ENCODE results near the gene UBE2J1.

Gene UBE2J1

GRCh38 chr6:89290401-89291155 lies 61.9 kb downstream of the UBE2J1 start:
- no peak for DNase-seq (ENCODE audit: low spot score)

GRCh38 chr6:89289710-89290109 lies 62.8 kb downstream of the UBE2J1 start:
- no peak for DNase-seq (ENCODE audit: low spot score)

GRCh38 chr6:89287351-89288028 lies 65.0 kb downstream of the UBE2J1 start:
- no peak for DNase-seq (ENCODE audit: low spot score)

- no peak for DNase-seq (ENCODE audit: low spot score)
Observed at GRCh38 chr6:89286516-89286915, 66.0 kb downstream of the UBE2J1 start.

GRCh38 chr6:89284963-89285735 lies 67.4 kb downstream of the UBE2J1 start:
- no peak for DNase-seq (ENCODE audit: low spot score)

- DNase-seq (ENCODE audit: low spot score) = no peak
Observed at GRCh38 chr6:89284081-89284480, 68.4 kb downstream of the UBE2J1 start.

- no peak for DNase-seq (ENCODE audit: low spot score)
Observed at GRCh38 chr6:89282749-89283148, 69.8 kb downstream of the UBE2J1 start.

GRCh38 chr6:89281779-89282246 lies 70.7 kb downstream of the UBE2J1 start:
- DNase-seq (ENCODE audit: low spot score) = peak; percentile 83

GRCh38 chr6:89278956-89279355 lies 73.6 kb downstream of the UBE2J1 start:
- DNase-seq (ENCODE audit: low spot score) = no peak
